HG02852 (cell line): Measurements from ENCODE around the gene FOXI2.

ENCODE experiments used
- ATAC-seq: cut with Tn5 transposase; IDR thresholded peaks from one replicate; pipeline ENCODE4 v1.9.1; 2021; ENCODE audit warnings: mild to moderate bottlenecking, moderate library complexity; ENCODE audit not compliant: unreplicated experiment

Gene FOXI2

DNA sequence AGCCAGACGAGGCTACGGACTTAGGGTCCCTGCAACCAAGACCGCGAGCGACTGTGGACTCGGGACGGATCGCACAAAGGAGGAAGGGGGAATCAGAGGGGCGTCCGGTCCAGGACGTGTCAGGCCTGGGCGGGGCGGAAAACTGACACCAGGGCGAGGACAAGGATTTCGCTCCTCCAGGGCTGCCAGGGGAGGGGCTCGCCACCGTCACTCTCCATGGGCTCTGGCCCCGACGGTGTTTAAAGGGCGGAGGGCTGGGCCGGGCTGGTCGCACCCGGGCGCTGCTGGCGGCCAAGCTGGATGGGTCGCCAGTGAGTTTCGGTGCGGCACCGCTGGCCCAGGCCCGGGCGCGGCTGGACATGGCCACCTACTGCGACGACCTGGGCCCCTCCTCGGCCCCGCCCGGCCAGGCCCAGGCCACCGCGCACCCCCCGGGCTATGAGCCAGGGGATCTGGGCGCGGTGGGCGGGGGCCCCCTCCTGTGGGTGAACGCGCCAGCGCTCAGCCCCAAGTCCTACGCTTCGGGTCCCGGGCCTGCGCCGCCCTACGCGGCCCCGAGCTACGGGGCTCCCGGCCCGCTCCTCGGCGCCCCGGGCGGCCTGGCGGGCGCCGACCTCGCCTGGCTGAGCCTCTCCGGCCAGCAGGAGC, at the start of gene FOXI2:
TSS of gene FOXI2 (plus strand) at position 271 of the 648 bp plus-strand sequence. CDS start at position 360, 89 bp downstream.
- ATAC-seq = no peak

DNA sequence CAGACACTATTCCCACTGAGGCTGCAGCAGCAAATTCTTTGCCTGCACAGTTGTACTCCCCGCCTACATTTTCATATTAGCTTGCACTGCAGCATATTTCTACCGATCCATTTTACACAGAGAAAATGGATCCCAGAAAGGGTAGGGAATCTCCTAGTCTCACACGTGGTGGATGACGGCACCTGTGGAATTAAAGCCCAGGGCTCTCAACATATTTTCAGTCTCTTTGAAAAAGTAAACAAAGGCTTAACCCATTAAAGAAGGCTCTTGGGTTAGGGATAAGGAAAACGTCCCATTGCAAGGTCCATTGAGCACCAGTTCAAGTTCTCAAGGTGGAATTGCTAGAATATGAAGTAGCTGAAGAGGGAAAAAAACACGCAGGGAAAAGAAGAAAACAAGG, 49.4 kb upstream of the FOXI2 start:
- ATAC-seq = no peak

DNA sequence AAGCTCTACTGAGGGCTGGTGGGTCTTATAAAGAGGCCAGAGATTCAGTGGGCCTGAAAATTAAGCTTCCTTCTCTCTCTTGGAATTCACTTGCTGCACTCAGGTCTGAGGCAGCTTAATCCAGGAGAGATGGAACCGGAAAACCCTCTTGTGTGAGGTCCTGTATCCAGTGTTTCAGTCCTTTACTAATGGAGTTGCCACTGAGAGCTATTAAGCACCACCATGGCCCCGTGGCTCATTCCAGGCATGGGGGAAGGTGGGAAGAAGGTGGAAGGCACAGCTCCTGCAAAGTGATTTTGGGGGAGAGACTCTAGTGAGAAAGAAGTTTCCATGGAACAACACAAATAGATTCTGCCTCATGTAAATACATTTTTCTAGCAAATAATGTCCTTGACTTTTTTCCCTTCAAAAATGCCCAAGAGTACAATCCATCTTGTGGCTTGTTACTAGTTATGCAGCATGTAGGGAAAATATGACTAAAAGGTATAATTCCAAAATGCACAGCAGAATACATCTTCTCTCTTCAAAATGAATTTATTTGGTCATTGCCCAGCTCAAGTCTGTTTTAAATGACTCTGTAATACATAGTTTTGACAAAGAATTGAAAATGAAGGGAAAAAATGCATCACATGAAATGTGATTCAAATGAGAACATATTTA, 46.7 kb upstream of the FOXI2 start:
- no peak for ATAC-seq

DNA sequence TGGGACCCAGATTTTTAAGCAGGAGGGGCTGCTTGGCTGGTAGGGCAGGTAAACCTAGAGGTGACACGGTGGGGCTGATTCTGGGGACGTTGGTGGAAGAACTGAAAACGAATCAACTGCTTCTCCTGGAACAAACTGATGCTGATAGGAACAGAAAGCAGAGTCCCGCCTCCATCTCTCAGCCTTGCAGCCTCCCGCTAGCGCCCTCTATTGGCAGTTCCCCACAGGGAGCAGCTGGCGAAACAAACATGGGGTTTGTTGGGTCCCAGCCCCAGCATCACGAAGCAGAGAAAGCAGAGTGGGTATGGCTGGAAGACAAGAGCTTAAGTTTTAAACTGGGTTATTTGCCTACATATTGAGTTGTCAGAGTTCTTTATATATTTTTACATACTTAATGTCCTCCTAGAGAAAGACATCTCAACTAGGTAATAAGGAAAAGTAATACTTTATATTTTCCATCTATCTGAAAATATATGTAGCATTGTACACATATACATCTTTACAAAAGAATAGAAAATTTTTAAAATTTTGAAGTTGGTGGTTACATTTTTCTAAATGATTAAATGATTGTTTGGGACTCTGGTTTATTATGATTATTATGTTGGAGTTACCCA, 42.3 kb upstream of the FOXI2 start:
- ATAC-seq = peak; percentile 52

DNA sequence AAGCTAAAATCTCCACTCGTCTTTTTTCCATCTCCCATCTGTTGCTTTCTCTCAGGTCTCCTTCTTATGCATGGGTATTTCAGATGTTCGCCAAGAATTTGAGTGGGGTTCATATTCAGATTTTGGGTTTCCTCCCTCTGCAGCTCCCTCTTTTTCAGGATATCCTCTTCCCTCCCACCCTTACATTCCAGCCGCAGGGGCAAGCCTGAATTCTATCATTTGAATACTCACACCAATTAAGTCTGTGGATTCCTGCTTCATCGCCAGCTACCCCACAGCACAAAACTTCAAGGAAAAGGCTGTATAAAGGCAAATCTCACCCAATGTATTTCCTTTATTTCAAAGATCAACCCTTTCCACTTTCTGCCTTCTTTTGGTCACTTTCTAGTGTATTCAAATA, 41.6 kb upstream of the FOXI2 start:
- no peak for ATAC-seq

DNA sequence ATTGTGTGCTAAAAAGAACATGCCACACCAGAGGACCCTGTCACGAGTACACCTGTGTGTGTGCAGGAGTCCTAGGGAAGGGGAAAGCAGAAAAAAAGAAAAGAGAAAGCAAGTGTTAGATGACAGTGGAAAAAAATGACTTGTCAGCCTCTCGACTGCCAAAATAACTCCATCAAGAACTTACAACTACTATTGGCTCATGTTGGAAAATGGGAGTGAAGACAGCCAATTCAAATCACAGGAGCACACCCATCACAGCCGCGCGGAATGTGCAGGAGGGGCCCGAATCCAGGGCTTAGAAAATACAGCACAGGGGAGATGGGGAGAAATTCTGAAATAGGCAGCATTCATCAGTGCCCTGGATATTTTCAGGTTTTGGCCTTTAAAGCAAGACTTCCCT, 38.1 kb upstream of the FOXI2 start:
- ATAC-seq = no peak

DNA sequence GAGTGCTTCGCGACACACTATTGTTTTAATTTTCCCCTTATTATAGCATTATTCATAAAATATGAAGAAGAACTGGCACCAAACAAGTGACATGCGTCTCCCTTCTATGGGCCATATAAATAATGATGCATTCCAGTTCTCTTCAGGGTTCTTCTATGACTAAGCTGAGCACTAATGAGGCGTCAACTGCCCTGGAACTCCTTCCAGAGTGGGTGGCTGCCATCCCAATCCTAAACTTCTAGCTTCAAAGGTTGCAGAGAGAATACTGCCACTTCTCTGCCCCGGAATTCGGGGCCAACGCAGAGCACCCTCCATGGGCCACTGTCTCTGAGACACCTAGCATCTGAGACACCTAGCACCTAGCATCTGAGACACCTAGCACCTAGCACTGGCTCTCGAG, 37.7 kb upstream of the FOXI2 start:
- ATAC-seq = no peak

DNA sequence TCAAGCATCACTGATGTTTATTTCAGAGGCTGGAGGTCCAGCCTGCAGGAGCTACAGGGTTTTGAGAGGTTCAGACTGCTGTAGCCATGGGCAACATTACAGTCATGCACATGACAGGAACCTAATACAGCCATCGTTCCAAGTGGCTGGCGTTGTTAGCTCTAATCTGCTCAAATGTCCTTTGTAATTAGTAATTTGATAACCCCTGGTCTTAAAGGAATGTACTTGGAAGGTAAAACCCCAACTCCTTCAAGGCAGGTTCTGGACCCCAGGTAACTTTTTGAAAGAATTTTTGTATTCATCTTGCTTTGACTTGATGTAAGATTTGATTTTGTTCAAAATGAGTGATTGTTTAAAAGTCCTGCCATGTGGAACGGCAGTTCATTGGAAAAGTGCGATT, 34.7 kb upstream of the FOXI2 start:
- ATAC-seq = no peak

DNA sequence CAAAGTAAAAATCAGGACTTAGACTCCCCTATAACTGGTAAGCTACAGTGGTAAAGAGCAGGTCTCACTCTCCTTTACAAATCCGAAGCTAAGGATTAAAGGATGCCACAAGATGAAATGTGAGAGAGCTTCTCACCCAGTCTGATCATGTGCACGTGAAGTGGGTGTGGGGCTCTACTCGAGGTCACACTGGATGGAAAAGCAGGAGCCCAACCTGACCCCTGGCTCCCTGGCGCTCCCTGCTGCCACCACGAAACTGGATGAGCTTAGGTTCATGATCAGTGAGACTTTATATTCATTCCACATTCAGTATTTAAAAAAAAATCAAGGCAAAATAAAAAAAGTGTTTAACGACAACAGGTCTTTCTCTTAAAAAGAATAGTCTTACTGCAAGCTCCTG, 21.7 kb upstream of the FOXI2 start:
- ATAC-seq = no peak

DNA sequence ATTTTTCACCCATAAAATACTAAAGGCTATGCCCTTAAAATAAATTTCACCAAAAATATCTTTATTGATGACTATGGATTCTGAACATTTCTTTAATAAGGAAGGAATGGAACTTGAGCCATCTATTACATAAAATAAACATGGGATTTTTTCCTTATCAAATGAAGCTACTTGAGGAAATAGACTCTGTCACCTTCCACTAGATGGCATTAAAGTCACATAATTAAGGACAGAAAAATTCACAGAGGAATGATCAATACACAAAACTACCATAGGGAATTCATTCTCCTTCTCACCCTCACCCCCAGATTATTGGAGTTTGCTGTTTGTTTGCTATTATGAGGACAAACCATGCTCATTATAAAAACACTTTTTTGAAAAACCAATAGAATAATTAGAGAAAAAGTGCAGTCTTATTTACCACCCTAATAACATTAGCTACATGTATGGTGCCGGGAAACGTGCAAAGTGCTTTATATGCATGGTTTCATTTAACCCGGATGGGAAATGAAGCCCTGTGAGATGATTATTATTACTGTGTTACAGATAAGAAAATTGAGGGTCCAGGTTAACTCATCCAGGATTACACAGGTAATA, 21.1 kb upstream of the FOXI2 start:
- no peak for ATAC-seq

DNA sequence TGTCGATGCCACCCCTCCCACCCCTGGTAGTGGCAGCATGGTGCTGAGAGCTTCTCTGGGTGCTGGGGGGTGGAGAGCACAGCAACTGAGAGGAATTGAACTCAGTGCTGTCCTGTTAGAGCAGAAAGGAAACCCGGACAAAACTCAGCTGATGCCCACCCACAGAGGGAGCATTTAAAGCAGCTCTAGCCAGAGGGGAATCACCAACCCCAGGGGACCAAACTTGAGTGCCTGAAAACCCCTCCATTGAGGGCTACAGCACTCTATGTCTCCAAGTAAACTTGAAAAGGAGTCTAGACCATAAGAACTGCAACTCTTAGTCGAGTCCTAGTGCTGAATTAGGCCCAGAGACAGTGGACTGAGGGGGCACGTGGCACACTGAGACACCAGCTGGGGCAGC, 16.8 kb upstream of the FOXI2 start:
- ATAC-seq = no peak

DNA sequence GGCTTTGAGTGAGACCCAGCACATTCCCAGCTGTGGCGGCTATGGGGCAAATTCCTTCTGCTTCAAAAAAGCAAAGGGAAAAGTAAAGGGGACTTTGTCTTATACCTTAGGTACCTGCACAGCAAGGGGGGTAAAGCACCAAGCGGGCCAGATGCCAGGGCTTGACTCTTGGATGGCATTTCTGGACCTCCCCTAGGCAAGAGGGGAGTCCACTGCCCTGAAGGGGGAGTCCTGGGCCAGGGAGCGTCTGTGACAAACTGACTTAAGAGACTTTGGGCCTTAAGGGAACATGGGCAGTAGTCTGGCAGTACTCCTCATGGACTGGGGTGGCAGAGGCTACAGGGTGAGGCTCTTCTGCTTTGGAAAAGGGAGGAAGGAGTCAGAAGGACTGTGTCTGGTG, 16.1 kb upstream of the FOXI2 start:
- ATAC-seq = no peak

DNA sequence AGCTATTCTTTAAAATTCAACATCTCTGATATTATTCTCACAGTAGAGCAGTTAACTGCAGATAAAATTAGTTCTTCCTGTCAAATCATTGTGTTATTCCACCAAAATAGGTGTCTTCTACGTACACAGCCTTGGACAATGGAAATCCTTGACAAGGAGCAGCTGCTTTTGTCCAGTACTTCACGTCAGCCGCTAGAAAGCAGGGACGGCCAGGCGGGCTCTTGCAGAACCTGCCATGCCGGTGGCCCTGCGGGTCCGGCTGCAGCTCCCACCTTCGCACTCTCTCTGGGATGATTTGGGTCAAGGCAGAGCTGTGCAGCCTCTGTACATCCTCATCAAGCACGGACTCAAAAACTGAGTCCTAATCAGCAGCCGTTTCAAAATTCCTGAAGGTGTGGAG, 2.2 kb upstream of the FOXI2 start:
- no peak for ATAC-seq

DNA sequence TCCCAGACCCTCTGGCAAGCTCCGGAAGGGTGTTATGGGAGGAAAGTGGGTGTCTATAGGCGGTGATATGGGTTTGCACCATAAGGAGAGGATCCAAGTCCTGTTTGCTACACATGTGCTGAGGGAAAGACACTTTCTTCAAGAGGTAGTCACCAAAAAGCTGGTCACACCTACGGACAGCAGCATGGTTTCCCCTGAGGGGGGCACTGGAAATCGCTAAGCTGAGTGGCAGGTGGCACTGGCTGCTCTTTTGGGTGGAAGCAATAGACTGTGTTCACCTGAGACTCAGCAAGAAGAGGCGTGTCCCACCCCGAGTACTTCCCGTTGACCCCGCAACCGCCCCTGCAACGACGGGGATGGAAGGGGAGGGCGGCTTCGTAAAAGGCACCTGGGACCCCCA, 1.8 kb upstream of the FOXI2 start:
- no peak for ATAC-seq

DNA sequence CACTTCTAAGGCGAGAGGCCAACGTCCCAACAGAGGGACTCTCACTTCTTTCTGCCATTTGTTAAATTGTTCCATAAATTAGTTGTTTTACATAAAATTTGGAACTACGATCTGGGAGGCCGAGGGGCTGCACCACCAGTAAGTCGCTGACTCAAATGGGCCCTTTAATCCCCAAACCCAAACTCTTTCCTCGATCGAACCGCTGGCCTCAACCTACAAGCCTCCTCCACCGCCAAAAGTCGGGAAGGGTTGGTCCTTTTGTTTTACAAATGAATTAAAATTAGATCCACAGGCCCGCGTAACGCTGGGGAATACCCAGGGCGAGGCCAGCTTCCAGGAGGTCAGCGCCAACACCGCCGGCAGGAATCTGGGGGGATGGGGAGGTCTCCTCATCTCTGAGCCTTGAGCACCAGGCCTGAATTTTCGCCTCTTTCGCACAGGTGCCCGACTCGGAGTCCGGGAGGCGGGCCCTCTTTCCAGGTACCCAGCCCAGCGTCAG, 1.2 kb upstream of the FOXI2 start:
- ATAC-seq = no peak

DNA sequence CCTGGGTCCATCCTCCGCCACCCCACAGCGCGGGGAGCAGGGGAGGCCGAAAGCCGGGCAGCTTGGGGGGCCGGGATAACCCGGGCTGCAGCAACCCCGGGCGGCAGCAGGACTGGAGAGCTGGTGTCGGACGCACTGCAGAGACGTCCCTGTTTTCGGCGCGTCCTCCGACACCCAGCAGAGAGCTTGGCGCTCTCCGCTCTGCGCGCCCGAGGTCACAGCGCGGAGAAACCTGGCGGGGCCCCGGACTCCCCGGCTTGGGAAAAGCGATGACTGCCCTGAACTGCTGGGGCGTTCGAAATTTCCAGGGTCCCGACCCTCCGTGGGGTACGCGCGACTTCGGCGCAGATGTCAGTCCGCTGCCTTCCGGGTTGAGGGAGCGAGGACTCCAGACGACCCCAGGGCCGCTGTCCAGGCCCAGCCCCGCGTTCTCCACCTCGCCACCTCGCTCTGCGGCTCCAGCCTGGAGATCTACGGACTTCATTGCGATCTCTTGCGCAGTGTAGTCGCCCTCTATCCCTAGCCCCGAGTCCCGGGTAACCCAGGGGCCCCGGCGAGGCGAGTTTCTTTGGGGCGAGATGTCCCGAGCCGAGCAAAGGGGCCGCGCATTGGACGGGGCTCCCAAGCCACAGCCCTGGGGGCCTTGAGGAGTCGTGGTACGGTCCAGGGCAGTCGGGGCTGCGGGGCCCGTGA, 617 bp upstream of the FOXI2 start:
- ATAC-seq = no peak

DNA sequence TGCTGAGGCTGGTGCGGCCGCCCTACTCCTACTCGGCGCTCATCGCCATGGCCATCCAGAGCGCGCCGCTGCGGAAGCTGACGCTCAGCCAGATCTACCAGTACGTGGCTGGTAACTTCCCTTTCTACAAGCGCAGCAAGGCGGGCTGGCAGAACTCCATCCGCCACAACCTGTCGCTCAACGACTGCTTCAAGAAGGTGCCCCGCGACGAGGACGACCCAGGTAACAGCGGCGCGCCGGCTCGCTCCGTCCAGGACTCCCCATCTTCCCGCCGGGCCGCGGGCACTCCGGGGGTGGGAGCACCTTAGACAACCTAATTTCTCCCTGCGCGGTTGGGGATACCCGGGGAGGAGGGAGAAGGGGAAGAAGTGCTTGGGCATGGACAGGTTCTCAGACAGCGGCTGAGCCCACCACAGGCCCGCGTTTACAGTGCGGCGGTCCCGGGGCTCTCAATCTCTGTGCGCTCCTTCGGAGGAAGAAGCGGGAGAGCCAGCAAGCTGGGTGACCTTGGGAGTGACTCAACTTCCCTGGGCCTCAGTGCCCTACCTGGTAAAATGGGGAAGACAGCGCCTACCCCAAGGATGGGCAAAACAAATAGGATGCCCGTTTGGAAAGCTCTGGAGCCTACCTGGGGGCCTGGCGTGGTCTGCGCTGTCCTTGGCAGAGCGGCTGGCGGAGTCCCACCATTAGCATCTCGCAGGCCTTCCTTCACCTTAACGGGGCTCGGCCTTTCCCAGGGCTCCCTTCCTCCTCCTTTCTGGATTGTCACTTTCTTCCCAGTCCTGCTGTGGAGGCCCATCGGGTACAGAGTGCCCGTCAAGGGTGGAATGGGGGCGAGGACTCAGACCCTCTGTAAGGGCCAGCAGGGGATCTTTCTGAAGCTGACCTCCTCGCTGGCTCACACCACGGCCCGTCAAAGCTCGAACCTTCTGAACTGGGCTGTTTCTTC, 852 bp downstream of the FOXI2 start:
- ATAC-seq = no peak

DNA sequence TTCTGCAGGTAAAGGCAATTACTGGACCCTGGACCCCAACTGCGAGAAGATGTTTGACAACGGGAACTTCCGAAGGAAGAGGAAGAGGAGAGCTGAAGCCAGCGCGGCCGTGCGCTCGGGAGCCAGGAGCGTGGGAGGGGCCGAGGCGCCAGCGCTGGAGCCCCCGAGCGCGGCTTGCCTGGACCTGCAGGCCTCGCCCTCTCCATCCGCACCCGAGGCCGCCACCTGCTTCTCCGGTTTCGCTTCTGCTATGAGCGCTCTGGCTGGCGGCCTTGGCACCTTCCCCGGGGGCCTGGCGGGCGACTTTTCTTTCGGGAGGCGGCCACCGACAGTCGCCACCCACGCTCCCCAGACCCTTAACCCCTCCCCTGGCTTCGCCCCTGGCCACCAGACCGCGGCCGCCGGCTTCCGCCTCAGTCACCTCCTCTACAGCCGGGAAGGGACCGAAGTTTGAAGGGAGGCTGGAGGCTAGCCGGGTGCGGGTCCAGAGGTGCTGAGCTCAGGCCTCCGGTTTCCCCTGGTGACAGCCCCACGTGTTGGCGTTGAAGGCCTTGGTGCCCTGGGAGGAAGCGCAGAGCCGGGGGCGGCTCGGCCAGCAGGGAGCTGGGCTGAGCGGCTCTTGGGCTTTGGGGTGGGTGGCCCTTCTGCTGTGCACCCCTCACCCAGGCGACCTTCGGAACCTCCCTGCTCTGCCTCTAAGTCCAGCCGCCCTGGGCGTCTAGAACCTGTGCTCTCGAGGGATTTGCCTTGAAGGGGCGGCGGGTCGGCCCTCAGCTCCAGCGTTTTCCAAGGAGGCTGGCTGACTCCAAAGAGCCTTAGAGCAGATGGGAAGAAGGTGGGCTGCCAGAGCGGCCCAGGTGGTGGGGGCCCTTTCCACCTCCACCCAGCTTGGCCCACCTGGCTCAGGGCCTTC, 1.8 kb downstream of the FOXI2 start:
- no peak for ATAC-seq

DNA sequence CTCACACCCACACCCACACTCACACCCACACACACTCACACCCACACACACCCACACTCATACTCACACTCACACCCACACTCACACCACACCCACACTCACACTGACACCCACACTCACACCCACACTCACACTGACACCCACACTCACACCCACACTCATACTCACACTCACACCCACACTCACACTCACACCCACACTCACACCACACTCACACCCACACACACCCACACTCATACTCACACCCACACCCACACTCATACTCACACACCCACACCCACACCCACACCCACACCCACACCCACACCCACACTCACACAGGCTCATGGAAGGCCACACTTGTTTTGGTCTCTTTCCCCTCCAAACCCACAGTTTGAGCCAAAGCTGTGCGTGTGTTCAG, 2.9 kb downstream of the FOXI2 start:
- ATAC-seq = no peak
